Embryonic facial prominence (tissue), 1 donor: ENCODE data around the gene IFT27.

Experiments used
- DNase-seq: peaks from one replicate; pipeline ENCODE4 v3.0.0-alpha.2; 2016; ENCODE audit errors: extremely low spot score

IFT27 gene

GRCh38 chr22:36725366-36726006, 50.4 kb downstream of the IFT27 start:
- DNase-seq, result no peak

DNA sequence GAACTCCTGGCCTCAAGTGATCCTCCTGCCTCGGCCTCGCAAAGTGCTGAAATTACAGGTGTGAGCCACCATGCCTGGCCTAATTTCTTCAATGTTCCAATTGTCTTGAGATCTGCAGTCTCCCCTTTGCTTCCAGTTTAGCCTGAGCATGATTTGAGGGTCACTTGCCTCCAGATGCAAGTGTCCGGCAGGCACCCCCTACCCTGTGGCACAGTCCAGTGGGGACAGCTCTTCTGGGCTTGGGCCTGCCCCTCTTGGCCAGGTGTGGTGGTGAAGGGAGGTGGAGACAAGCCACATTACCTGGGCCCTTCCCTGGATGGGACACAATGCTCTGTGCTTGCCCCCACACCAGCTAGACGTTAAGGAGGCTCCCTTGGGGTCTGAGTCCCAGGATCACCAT, 51.1 kb downstream of the IFT27 start:
- DNase-seq, result no peak

GRCh38 chr22:36722055-36722454, 53.9 kb downstream of the IFT27 start:
- DNase-seq, result no peak

DNA sequence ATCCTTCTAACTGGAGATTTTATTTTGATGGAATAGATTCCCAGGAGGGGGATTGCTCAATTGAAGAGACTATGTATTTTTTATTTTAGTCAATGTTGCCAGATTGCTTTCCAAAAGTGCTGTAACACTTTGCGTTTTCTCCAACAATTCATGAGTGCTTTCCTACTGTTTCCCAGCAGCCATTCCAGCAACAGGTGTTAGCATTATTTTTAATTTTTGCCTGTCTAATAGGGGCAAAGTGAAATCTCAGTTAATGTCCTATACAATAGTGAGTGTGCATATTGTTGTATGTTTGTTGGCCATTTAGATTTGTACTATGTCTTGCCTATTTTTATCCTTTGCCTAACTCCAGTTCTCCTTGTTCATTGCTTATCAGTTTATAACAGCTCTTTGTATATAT, 60.3 kb downstream of the IFT27 start:
- no peak for DNase-seq

- no peak for DNase-seq
Measured at GRCh38 chr22:36714110-36714509, 61.8 kb downstream of the IFT27 start.

DNA sequence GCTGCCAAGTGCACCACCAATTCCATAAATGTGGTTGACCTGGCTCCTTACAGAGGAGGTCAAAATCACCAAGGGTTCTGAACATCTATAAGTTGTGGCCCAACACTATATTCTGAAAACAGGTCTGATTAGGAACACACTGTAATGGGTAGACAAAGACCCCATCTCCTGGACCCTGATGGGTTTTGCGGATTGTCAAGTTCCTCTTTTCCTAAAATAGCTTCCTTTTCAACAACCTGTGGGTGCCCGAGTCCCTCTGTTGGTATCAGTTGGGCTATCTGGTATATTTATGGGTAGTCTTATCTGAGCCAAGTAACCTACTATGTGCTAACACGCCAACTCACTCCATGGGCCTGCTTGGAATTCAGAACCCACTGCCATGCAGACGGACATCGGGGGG, 62.5 kb downstream of the IFT27 start:
- DNase-seq, result no peak
